Activated gamma-delta T cell (primary cell): ENCODE data around the gene VEGFC.

ENCODE experiments used
- DNase-seq: peaks from one replicate; lab custom pipeline; 2025; lab: John Stamatoyannopoulos, UW
- total RNA-seq, 2 donors: gene quantifications; one replicate each; lab custom pipeline; 2026; lab: John Stamatoyannopoulos, UW

The VEGFC gene, protein sequence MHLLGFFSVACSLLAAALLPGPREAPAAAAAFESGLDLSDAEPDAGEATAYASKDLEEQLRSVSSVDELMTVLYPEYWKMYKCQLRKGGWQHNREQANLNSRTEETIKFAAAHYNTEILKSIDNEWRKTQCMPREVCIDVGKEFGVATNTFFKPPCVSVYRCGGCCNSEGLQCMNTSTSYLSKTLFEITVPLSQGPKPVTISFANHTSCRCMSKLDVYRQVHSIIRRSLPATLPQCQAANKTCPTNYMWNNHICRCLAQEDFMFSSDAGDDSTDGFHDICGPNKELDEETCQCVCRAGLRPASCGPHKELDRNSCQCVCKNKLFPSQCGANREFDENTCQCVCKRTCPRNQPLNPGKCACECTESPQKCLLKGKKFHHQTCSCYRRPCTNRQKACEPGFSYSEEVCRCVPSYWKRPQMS
- total RNA-seq: 0 to 0.09 reads per million in 2 donors

DNA sequence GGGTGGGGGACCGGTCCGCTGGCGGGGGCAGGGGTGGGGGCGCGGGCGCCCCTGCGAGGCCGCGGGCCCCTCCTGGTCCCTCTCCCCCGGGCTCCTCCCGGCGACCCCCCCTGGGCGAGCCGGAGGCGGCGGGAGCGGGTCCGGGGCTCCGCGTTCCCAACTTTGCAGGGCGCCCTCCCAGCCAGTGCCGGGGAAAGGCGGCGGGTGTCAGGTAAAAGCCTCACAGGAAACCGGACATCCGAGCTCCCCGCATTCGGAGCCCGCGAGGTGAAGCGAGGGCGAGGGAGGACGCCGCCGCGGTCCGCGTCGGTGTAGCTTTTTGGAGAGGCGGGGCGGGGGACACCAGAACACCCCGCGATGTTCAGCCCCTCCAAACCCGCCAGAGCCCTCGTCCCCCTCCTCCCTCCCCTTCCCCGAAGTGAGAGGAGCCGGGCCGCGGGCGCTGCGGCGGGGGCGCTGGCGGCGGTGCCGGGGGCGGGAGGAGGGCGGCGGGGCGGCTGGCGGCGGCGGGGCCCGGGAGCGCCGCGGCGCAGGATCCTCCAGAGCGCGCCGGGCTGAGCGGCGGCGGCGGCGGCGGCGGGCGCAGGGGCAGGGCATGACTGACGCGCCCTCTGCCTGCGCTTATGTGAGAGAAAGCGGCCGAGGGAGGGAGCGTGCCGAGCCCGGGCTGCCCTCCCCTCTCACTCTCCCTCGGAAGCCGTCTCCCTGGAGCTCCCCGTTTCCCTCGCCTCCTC is at the start of gene VEGFC:
TSS of gene VEGFC (minus strand) at position 597 of the 734 bp plus-strand sequence. CDS start 611 bp downstream, outside the sequence.
- peak; percentile 2 for DNase-seq

DNA sequence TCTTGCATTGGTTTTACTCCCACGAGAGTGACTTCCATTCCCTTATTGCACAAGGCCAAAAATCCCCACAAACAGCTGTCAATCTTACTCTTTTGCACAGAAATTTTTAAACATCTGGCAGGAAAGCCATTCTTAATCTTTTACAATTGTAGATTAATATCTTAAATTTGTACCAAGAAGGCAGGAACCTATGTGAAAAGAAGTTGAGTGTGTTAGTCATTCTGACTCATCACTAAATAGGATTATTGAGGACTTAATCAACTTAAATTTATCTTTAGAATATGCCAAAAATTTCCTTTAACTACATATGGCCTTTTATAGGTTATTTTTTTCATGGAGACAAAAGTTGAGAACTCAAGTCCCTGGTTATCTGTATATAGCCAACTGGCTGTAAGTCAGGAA is 49.0 kb upstream of the VEGFC start:
- DNase-seq: no peak

DNA sequence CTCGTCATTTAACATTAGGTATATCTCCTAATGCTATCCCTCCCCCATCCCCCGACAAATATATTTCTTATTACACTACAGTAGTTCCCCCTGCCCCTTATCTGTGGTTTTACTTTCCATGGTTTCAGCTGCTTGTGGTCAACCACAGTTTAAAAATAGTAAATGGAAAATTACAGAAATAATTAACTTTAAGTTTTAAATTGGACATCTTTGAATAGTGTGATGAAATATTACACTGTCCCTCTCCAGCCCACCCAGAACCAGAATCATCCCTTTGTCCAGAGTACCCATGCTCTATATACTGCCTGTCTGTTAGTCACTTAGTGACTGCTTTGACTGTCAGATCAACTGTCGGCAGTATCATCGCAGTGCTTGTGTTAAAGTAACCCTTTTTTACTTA is 47.4 kb upstream of the VEGFC start:
- DNase-seq: no peak

DNA sequence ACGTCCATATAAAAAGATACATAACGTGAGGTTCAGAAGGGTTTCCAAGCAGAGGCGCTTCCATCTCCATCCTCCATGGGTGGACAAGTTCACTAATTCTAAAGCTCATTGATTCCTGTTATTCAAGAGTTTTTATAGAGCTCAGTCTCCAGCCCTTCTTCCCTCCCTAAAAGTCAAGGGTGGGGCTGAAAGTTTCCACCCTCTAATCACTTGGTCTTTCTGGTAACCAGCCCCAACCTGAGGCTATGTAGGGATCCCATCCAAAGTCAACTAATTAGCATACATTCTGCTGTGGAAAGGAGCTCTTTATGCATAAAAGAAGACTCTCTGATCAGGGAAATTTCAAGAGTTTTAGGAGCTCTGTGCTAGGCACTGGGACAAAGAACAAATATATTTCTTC is 46.9 kb upstream of the VEGFC start:
- no peak for DNase-seq

DNA sequence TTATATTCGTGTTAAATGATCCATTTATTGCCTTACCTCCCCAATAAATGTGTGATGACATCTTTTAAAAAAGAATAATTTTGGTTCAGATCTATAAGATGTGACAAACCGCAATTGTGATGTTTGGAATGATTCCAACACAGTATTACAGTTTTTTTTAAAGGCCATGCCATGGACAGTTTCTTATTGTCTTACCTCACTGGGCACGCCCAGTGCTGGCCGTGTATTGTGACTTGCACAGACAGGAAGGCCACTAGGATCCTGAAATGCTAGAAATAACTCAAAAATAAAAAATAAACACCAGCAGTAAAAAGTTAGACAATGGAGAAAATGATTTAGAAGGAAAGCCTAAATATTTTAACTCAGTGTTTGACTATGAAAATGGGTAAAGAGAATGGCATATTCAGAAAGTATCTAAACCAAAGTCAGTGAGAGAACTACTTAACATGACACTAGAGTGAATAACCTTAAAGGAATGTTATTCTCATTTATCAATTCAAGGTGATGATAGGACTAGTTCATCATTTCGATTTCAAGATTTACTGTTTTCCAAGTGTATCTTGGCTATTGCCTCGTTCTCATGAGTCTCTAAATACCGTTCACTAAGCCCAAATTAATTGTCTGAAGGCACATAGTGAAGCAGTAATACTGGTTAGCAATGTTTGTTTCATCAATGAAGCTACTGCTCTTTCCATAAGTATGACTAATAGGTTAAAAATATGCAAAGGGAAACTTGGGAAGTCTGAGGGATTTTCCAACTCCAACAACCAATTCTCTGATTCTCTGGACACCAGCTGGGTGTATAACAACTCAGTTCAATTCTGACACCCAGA is 46.1 kb upstream of the VEGFC start:
- DNase-seq: no peak

DNA sequence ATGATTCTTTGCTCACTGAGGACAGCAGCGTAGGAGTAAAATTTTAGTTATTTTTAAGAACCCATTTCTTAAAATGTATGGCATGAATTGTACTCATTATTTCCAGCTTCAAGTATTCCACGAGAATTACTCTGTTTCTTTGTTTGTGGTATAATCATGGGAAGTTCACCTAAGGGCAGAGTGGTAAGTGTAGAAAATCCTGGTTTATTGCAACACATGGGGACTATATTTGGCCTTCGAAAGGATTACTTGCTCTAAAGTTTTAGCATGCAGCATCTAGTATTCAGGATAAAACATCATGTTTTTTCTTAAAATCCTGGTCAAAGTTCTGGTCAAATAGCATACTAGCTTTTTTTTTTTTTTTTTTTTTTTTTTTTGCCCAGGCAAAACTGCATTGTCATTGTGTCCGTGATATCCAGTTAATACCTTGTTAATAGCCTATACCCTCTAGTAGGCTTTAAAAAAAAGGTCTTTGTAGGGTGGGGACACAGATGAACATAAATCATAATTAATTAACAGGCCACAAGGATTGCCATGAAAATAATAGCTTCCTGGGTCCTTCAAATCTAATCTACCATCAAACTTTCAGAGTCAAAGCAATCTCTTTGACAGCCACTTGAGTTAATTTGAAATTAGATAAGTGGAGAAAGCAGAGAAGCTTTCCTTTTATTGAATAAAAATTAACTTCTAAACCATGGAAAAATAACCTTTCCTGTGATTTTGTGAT is 44.6 kb upstream of the VEGFC start:
- no peak for DNase-seq

DNA sequence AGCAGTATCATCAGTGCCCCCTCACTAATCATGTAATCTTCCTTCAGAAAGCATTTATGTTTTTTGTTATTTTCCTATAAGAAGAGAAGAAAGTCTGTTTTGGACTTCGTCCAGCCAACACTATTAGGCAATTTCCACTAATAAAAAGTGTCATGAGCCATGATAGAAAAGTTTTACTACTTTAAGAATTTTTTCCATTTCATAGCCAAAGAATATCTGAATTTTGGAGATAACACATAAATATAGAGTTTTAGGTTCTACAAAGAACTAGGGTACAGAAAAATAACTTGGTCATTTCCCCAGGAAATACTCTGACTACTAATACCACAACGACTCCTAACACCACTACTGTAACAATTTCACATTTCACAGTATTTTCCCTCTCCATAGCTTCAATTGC is 41.8 kb upstream of the VEGFC start:
- DNase-seq: no peak

DNA sequence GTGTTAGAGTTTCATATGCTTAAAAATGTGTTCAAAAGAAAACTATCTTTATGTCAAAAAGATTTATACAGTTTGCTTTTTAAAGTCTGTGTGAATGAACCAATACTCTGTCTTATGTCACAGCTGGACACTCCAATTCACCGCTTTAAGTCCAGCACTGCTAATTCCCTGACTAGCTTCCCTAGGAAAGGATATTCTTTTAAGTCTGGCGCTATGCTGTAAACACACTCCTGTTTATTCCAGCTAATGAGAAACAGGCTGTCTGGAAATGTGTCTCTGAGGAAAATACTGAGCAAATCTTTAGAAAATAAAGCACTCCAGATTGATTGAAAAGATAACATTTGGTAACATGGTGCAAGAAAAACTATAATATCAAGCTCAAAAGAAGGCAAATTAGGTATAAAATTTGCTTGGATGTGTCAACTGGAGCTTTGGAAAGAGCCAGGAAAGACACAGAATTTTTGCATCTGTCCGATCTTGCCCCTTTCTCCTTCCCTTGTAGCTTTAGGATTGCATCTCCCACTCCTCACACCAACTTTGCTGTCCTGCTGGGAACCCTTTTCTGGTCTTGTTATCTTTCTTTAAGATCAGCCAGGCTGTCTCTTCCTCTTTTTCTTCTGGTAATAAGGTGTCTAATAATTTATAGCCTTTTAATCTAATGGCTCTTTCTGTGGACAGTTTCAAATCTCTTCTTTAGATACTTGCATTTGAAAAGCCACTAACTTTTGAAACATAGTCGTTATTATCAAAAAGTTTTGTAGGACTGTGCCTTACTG is 40.9 kb upstream of the VEGFC start:
- no peak for DNase-seq

DNA sequence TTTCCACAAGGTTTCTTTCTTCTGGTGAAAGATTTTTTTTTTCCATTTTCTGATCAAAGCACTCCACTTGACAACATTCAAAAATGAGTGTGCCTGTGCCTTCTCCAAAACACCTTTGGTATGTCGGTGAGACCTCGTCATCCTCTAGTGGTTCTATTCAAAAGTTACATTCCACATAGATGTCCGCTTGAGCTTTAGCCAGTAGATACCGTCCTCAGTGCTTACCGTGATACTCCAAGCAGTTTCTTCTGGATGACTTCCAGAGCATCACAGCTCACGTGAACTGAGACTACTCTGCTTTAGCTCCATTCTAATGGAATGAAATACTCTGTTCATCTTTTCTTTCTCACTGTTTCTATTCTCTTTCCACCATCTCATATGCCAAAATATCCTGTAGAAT is 38.2 kb upstream of the VEGFC start:
- DNase-seq: no peak

DNA sequence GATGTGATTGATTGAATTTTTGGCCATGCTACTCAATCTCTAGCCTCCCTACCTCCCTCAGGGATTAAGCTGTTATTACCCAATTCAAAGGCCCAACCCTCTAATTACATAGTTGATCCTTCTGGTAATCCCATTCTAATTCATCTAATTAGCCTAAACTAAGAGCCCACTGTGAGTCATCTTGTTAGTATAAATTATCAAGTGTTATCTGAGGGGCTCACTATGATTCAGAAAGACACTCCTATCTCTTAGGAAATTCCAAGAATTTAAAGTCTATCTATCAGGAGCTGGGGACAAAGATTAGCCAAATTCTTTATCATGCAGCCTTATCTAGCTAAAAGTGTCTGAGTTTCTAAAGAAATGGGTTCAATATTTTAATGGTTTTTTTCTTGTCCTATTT is 32.9 kb upstream of the VEGFC start:
- no peak for DNase-seq

DNA sequence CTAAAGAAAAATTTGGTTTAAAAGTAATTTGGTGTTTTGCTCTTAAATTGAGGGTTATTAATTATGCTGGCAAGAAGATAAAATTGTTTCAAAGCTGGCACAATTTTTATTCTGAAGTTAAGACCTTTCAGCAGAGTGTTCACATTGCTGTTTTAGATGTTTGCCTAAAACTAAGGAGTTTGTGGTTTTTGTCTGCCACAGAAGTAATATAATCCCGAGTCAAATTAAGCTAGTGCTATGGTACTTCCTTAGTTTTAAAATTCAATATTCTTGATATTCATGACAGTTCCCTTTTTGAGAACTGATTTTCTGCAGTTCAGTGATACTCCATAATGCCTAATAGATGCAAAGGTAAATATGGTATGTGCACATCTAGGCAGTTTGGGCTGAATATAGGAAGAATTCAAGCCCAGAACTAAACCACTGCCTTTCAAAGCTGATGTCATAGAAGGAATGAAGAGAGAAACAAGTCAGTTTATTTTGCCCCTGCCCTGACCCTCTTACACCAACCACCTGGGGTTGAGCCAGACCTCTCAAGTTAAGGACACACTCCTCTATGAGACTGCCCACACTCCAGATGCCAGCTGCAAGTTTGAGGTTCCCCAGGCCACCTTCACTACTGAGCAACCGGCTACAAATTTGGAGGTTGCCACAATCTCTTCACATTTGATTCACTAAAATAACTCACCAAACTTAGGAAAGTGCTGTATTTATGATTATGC is 32.1 kb upstream of the VEGFC start:
- DNase-seq: no peak

DNA sequence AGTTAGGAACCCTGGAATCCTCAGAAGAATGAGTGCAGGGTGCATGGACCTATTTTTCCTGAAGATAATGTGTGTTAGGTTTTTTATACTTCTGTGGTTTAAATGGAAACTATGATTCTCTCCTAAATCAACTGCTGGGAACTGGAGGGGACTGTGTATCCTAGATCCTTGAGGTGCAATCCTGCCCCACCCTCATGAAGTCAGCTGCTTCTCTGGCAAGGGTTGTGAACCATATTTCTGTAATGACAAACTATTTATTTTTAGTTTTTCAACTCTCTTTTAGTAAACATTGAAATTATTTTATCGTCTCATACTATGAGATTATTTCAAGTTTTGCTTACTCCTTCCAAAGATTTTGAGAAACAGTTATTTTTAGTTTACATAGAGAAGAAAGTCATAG is 25.8 kb upstream of the VEGFC start:
- DNase-seq: no peak

DNA sequence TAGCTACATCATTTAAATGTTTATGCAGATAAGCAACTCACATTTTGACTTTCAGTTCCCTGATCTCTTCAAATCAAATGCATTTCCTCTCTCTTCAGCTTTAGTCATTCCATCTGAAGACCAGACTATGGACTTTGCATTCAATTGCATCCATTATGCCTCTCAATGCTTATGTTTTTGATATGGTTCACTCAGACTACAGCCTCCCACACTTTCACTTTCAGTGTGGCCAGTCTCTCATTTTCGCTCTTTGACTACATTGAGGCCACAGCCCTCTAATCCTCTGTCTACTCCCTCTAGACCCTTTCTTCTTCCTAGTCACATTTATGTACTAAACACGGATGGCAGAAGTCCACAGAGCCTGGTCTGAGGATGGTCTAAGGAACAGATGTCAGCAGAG is 24.5 kb upstream of the VEGFC start:
- DNase-seq: no peak

DNA sequence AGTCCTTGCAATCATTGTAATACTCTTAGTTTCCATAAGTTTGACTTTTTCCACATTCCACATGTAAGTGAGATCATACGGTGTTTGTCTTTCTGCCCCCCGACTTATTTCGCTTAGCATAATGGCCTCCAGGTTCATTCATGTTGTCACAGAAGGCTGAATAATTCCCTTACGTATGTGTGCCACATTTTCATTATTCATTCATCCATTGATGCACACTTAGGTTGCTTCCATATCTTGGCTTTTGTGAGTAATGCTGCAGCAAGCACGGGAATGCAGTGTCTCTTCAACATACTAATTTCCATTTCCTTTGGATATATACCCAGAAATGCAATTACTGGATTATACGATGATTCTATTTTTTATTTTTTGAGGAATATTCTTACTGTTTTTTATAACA is 22.0 kb upstream of the VEGFC start:
- no peak for DNase-seq

DNA sequence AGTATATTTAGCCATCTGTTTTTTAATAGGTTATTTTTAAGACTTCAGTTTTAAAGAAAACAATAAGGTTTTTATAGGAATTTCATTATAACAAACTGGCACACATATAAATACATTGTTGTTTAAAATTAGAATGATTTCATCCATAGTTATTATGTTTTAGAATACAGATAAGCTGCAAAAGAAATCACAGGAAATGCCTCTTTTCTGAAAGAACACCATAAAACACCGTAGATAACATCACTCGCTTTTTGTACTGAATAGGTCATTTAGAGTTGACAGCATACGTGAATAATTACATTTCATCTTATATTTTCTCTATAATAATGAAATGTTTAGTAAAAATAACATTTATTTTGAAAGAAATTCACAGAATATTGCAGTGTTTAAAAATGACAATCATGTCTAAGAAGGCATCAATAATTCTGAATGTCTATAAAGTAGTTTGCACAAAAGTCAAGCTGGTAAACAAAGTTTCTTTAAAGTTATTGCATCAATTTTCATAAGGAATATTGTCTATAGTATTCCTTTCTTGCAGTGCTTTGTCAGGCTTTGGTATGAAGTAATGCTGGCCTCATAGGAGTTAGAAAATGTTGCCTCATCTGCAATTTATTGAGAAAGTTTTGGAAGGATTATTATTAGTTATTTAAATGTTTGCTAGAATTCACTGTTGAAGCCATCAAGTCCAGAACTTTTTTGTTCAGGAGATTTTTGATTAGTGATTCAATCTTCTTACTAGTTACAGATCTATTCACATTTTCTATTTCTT is 17.9 kb upstream of the VEGFC start:
- DNase-seq: no peak

DNA sequence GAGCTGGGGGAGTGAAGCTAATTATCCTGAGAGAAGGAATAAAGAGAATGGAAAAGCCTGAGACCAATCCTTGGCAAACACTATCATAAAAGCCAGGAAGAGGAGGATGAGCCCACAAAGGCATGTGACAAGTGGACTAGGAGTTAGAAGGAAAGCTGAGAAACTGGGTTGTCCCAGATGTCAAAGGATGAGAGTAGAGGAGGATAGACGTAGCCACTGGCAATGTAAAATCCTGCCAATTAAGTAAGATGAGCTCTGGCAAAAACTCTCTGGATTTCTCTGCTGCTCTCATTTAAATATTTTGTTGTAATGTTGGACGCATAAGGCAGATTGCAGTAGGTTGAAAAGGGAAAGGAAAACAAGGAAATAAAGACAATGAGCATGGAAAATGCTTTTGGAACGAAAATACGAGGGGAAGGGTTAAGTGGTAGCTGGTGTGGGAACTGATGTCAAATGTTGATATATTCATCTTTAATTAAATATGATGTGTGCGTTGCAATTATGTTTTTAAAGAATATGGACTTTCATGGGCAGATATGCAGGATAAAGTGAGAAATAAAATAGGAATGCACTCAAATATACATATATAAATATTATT is 14.2 kb upstream of the VEGFC start:
- DNase-seq: no peak

DNA sequence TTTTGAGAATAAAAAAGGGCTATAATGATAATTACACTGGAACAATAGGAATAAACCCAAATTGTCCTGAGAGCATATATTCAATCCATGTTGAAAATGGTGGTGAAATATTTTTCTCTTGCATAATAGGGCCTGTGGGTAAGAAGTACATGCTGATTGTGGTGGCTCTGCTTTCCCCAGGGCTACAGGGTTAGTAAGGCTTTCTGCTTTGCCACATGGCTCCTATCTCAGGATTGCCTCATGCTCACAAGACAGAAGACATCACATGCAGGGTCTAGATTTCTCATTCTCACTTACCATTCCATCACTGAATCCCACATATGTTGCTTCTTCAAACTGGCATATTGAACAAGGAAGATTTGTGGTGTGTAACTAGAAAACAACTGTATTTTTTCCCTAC is 12.4 kb upstream of the VEGFC start:
- DNase-seq: no peak

DNA sequence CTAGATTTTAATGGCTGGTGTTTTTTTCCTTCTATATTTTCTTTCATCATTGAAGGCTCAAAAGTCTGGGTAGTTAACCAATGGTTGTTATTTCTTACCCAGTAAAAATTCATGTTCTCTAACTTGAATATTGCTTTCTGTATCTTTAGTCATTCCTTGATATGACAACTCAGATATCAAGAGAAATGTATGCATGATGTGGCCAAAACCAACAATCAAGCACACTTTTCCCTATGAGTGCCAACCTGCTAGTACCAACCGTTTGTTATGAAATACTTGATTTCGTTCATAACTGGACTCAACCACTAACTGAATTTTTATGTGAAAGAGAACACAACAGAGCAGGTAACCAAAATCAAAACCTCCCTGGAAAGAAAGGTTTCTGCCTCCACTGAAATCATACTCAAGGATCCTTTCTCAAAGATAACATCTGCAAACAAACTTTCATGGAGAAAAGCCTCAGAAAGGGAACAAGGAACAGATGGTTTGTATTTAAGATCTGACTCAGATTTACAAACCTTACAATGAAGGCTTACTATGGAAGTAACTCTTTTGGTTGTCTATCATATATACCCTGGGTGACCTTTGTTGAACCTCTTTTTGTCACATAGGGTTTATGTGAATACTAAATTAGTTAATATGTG is 8.3 kb upstream of the VEGFC start:
- DNase-seq: no peak

DNA sequence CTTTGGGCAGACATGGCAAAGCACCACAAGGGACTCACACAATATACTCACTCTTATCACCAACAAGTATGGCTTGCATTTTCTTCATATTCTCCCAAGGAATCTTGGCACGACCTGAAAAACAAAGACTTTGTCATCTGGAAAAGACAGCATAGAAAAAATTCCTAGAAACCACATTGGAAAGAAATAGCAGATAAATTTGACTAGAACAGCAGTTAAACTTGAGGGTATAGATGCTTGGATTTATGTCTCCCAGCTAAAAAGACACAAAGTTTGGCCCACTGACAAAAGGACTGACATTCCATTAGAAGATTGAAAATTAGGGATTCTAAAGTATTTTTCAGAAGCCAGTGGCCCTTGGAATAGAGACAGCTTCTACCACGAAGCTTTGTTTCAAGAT is 6.9 kb upstream of the VEGFC start:
- no peak for DNase-seq
